GM18867 (cell line): ENCODE data around the gene SELP.

Experiments
- ATAC-seq: cut with Tn5 transposase; IDR thresholded peaks from one replicate; pipeline ENCODE4 v1.9.1; 2021; ENCODE audit warnings: mild to moderate bottlenecking, moderate library complexity; ENCODE audit not compliant: unreplicated experiment

SELP gene

GRCh38 chr1:169623132-169623926 is 6.6 kb downstream of the SELP start:
- ATAC-seq, result no peak

GRCh38 chr1:169620565-169620964 is 9.4 kb downstream of the SELP start:
- no peak for ATAC-seq

- ATAC-seq, result no peak
Measured at GRCh38 chr1:169618367-169618766, 11.6 kb downstream of the SELP start.

- ATAC-seq, result no peak
Measured at GRCh38 chr1:169615803-169616202, 14.1 kb downstream of the SELP start.

GRCh38 chr1:169610858-169611257 is 19.1 kb downstream of the SELP start:
- ATAC-seq, result no peak

- no peak for ATAC-seq
Measured at GRCh38 chr1:169610108-169610507, 19.8 kb downstream of the SELP start.

GRCh38 chr1:169608226-169608625 is 21.7 kb downstream of the SELP start:
- no peak for ATAC-seq

- peak; percentile 62 for ATAC-seq
Measured at GRCh38 chr1:169604781-169605560, 25.0 kb downstream of the SELP start.

GRCh38 chr1:169601096-169601881 is 28.6 kb downstream of the SELP start:
- ATAC-seq, result peak; percentile 52

- ATAC-seq, result no peak
Measured at GRCh38 chr1:169595764-169596711, 33.9 kb downstream of the SELP start.

- peak; percentile 54 for ATAC-seq
Measured at GRCh38 chr1:169594391-169594790, 35.5 kb downstream of the SELP start.

- no peak for ATAC-seq
Measured at GRCh38 chr1:169590932-169591331, 39.0 kb downstream of the SELP start.

- ATAC-seq, result no peak
Measured at GRCh38 chr1:169588785-169589485, 41.0 kb downstream of the SELP start.

GRCh38 chr1:169588112-169588511 is 41.8 kb downstream of the SELP start:
- ATAC-seq, result no peak

GRCh38 chr1:169586395-169587255 is 43.3 kb downstream of the SELP start, which contains the start of gene F5:
F5 (minus strand) TSS chr1:169586481; CDS start chr1:169586386, 95 bp downstream.
- peak; percentile 99 for ATAC-seq

- ATAC-seq, result peak; percentile 18
Measured at GRCh38 chr1:169586067-169586394, 43.9 kb downstream of the SELP start.

GRCh38 chr1:169585181-169585580 is 44.7 kb downstream of the SELP start:
- ATAC-seq, result no peak

- ATAC-seq, result no peak
Measured at GRCh38 chr1:169584483-169585144, 45.3 kb downstream of the SELP start.
